ENCODE measurements around the gene PRKAR1B. TPM values are rescaled to one million over a fixed set of nuclear protein-coding genes. Genes with fewer than 3 reads are reported as not detected.
A peak's percentile ranks its signal among the peaks of the same experiment; 100 is the strongest.

Gene PRKAR1B
- total and polyA plus RNA-seq, 8 donors = 2.5 to 8.4 (median 5.3) TPM

GRCh38 chr7:584122-584465 is 143.0 kb downstream of the PRKAR1B start:
- peak in 1 of 6 donors; percentile 50 for DNase-seq
- peak in 1 of 4 donors; percentile 30 for ATAC-seq
- H3K36me3 ChIP-seq = no peaks in the 10 kb centered on the region
- H3K9me3 ChIP-seq = no peaks in the 10 kb centered on the region
- no peak overlapping the region for H3K27ac ChIP-seq
- no peak for TF ChIP-seq CTCF (IDR thresholded peaks at IDR 0.05)
- no peaks in the 10 kb centered on the region for H3K4me1 ChIP-seq
- WGBS, 2 donors = 89 to 91% methylated on average over 15 of the region's 15 CpGs
- FAIRE-seq = no peak
- intact Hi-C loops (cut with DNase I) = no loop called here
- H3K4me3 ChIP-seq = no peak overlapping the region
- H3K27me3 ChIP-seq = no peaks in the 10 kb centered on the region

- FAIRE-seq (no peak), ATAC-seq (no peak), DNase-seq (peak in 2 of 6 donors; percentile 13 to 58)
- 81 to 90% methylated on average over 30 of the region's 30 CpGs for WGBS, 2 donors
- Histone ChIP-seq H3K27ac (no peak overlapping the region), H3K9me3 (no peaks in the 10 kb centered on the region), H3K27me3 (no peaks in the 10 kb centered on the region), H3K4me1 (no peaks in the 10 kb centered on the region), H3K4me3 (no peak overlapping the region), H3K36me3 (no peaks in the 10 kb centered on the region)
- intact Hi-C loops (cut with DNase I) = no loop called here
- no peak for TF ChIP-seq CTCF (IDR thresholded peaks at IDR 0.05)
Observed at GRCh38 chr7:583410-584121, 143.5 kb downstream of the PRKAR1B start.

GRCh38 chr7:582931-583330 is 144.2 kb downstream of the PRKAR1B start:
- no peak for ATAC-seq
- intact Hi-C loops (cut with DNase I) = no loop called here

GRCh38 chr7:582081-582835 is 144.8 kb downstream of the PRKAR1B start:
- 96% methylated on average over 43 of the region's 43 CpGs for WGBS, 2 donors

More at GRCh38 chr7:582931-583330, 144.2 kb downstream of the PRKAR1B start:
- Histone ChIP-seq H3K36me3 (no peaks in the 10 kb centered on the region), H3K9me3 (no peaks in the 10 kb centered on the region), H3K27me3 (no peaks in the 10 kb centered on the region), H3K4me1 (no peaks in the 10 kb centered on the region), H3K4me3 (no peak overlapping the region), H3K27ac (no peak overlapping the region)
- DNase-seq (peak in 2 of 6 donors; percentile 14 to 31), FAIRE-seq (no peak)
- TF ChIP-seq CTCF (IDR thresholded peaks at IDR 0.05) = no peak
- WGBS, 2 donors = 91 to 94% methylated on average over 23 of the region's 23 CpGs

More at GRCh38 chr7:582081-582835, 144.8 kb downstream of the PRKAR1B start:
- no peaks in the 10 kb centered on the region for H3K9me3 ChIP-seq
- no peaks in the 10 kb centered on the region for H3K4me1 ChIP-seq
- intact Hi-C loops (cut with DNase I) = no loop called here
- H3K36me3 ChIP-seq = no peaks in the 10 kb centered on the region
- no peaks in the 10 kb centered on the region for H3K27me3 ChIP-seq
- H3K4me3 ChIP-seq = no peak overlapping the region
- no peak for TF ChIP-seq CTCF (IDR thresholded peaks at IDR 0.05)
- no peak overlapping the region for H3K27ac ChIP-seq
- no peak for FAIRE-seq
- ATAC-seq = no peak
- DNase-seq = peak in 2 of 6 donors; percentile 13 to 48
